HT1080 (cell line): ENCODE data around the gene CLDN1. TPM values are rescaled to one million over a fixed set of nuclear protein-coding genes. Genes with fewer than 3 reads are reported as not detected.
A peak's percentile ranks its signal among the peaks of the same experiment; 100 is the strongest.
"Not testable (repeated sequence)": the region's sequence is repeated elsewhere in the genome, so short reads cannot be mapped to it uniquely, and the experiment has no call there.

Experiments
- DNase-seq: peaks from one replicate; pipeline ENCODE4 v3.0.0-alpha.2; 2015; ENCODE audit warnings: low read depth
- total RNA-seq: library from RNA; depleted of rRNA; stranded (reverse); fragments of >200 nt; shearing (Covaris generic); gene quantifications from 2 replicates; pipeline ENCODE4 v1.2.3, GENCODE V29; 2014; rRNA removed

The CLDN1 gene
- total RNA-seq, 1 experiment from 2014 or later: 0.37 TPM

DNA sequence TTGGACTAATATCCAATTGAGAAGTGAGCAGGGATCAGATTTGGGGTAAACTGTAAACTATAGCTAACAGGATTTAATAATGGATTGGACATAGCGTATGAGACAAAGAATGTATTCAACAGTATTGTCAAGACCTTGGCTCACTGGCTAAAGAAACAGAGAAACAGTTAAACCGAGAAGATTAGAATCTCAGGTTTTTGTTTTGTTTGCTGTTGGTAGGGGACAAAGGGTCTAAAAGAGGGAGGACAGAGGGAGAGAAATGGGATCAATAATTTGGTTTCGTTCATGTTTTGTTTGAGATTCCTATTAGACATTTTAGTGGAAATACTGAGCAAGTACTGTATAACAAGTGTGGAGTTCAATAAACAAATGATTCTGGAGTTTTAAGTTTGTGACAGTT, 28.6 kb downstream of the CLDN1 start:
- DNase-seq: no peak

DNA sequence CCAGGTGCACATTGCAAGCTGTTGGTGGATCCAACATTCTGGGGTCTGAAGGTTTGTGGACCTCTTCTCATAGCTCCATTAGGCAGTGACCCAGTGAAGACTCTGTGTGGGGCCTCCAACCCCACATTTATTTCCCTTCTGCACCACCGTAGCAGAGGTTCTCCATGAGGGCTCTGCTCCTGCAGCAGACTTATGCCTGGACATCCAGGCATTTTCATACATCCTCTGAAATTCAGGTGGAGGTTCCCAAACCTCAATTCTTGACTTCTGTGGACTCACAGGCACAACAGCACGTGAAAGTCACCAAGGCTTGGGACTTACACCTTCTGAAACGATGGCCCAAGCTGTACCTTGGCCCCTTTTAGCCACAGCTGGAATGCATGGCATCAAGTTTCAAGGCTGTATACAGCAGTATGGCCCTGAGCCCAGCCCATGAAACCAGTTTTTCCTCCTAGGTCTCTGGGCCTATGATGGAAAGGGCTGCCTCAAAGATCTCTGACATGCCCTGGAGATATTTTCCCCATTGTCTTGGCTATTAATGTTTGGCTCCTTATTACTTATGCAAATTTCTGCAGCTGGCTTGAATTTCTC, 30.2 kb downstream of the CLDN1 start:
- DNase-seq: no peak

DNA sequence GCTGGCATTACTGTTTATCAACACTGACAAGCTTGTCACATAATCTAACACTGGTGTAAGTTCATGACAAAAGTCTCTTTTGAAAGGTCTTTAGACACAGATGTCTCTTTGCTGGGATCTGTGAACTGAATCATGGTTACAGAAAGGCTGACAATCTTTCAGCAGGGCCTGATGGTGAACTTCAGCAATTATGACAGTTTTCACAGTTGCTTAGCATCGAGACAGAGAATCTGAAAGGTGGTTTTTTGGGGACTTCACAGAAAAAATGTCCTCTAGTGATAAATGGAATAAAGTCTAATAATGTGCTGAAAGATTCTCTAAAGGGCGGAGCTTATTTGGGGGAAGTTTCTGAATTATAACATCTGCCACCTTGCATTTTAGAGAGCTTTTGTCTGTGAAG, 32.3 kb downstream of the CLDN1 start:
- DNase-seq: no peak

DNA sequence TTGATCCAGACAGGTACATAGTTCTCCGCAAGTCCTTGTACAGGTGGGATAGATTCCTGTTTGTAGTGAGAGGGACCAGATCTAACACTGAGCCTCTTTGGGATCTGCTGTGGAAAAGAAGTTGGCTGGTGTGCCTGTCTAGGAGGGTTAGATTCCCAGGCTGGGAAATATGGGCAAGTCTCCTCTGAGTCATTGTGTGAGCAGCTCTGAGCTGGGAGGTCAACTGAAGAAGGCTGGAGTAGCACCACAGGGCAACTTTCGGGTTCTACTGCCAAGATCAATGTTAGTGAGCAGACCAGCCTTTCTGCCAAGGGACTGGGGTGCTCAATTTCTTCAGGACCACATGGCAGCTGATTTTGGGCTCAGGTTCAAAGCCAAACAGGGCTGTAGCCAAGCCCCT, 33.4 kb downstream of the CLDN1 start:
- DNase-seq: peak; percentile 52

DNA sequence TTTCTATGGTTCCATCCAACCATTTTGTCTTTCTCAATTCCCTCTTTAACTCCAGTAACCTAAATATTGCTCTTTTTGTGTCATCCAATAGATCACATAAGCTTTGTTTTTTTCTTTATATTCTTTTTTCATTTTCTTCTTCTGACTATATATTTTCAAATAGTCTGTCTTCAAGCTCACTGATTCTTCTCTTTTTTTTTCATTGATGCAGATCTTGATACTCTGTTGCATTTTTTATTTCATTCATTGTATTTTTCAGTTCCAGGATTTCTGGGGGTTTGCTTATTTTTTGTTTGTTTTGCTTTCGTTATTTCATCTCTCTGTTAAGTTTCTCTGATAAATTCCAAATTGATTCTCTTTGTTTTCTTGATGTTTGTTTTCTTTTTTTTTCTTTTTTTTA, 36.2 kb downstream of the CLDN1 start:
- no peak for DNase-seq

DNA sequence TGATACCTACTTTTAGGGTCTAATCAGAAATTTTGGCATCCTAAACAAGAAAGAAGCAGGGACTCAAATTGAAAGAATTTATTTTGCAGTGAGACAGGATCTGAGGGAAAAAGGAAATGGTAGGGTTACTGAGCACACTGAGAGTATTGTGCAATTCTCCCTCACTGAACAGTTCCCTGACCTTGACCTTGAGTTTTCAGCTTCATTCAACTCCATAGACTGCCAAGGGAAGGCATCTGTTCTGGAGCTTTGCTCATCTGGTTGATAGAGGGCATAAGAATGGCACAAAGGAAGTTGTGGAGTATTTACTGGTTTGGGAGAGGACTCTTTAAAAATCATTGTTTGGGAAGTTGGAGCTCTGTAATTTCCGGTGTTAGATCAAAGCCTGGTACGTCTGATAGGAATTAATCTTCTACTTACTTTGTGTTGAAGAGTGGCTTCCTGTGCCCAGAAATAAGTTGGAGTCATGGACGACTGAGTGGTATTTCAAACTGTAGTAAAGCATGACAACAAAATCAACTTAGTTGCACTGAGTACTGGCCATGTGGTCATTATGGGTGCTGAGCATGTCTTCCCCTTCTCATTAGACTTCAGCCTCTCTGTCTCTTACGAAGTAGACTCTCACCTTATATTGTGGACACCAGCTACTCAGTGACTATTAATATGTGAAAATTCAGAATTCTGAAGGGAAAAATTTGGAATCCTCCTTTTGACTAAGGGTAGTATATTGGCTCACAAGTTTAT, 40.8 kb downstream of the CLDN1 start:
- peak; percentile 42 for DNase-seq

DNA sequence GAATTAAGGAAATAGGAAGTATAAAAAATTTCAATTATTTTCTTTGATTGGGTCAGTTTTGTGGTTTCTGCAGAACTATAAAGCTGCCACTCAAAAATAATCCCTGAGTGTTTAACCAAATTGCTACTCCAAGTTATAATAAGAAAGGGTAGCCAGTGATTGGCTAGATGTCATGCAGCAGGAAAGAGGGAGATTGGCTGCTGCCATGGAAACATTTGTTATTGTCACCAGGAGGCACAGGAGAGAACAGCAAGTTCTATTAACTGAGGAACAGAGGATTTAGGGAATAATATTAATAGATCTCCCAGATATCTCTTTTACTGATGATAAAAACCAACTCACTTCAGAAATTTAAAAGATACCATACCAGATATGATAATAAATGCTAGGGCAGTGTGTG, 42.6 kb downstream of the CLDN1 start:
- DNase-seq: no peak

DNA sequence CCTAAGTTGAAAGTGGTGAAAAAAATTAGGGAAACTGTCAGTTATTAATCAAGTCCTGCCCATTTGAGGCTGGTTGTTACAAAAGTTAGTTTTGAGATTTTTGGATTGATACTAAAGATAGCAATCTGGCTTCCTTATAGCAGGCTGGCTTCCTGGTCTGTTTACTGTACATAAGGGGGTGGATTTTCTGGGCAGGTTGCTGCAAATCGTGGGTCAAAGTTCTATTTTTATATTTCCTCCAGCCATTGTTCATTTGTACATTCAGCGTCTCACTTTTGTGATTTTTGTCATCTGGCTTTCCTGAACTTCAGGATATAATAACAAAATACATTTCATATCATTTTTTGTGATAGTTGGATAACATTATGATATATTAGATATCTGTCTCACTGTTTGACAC, 49.5 kb downstream of the CLDN1 start:
- no peak for DNase-seq

DNA sequence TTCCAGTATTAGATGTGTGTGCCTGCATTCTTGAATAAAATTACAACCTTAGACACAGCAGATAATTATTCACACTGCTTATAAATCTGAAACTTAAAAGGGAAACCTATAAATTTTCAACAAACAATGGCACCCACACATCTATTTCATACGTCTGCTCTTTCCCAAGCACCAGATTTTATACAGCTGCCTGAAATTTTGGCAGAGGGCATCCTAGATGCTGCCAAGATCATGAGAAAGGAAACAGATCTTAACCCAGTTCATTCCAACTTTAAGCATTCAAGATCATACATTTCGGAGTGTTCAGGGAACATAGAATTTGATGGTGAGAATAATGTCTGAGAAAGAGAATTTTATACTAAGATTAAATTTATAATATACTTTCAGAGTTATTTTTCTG, 53.1 kb downstream of the CLDN1 start:
- no peak for DNase-seq

DNA sequence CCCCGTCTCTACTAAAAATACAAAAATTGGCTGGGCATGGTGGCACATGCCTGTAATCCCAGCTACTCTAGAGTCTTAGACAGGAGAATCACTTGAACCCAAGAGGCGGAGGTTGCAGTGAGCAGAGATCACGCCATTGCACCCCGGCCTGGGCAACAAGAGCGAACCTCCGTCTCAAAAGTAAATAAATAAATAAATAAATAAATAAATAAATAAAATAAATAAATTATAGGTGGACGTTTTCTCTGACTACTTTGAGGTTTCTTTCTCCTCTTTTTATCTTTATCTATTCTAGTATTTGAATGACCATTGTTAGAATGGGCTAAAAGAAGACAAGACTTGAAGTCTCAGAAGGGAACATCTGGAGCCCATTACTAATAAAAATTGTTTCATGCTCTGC, 54.8 kb downstream of the CLDN1 start:
- not testable (repeated sequence) for DNase-seq

DNA sequence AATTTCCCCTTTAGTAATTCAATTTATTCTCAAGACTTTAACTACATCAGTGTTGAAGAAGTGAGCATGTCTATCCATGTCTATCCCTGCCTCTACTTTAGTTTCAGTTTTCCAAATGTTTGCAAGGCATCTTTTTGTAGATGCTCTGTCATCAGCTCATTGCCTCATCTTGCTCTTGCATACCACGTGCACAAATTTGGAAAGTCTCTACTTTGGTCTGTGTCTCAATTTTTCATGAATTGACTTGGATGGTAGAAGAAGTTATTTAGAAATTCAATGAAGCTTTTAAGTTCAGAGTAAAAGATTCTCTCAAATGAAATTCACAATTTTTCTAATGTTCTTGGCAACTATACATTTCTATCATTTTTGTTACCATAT, 55.3 kb downstream of the CLDN1 start:
- no peak for DNase-seq

DNA sequence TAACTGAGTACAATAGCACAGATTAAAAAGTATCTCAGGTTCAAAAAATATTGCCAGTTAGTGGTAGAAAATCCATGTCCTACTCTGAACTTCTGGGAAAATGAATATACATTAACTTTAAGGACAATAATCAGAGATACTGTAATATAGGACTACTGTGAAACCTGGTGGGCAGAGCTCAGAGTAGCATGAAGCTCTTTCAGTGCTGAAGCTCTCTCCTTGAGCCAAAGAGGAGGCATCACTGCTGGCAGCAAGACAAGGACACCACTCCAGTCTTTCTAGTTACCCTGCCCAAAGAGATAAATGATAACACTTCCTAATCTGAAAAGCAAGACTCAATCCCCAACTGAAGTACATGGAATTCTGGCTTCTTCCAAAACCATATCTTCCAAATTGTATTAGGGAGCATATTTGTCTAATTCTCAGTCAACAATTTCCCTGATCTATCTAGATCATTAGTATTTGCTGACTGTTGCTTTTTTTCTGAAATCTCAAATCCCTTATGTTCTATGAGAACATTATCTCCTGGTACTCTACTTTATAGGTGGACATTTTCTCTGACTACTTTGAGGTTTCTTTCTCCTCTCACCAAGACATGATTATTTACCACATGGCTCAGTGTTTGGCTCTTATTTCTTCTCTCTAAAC, 55.9 kb downstream of the CLDN1 start:
- no peak for DNase-seq

DNA sequence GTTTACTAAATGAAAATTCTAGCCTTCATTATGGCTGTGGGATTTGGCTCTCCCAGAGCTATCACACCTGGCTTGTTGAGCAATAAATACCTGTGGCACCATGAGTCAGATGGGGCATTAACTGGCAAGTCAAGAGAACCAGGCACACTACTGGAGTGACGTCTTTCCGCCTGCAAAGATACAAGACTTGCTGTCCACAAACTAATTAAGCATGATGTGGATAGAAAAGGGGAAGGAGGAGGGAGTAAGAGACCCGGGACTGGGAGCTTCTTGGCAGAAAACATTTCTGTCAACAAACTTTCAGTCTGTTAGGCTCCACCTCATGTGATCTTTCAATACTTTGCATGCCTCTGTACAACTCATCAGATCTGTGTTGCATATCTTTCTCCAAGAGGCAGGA, 56.5 kb downstream of the CLDN1 start:
- peak; percentile 30 for DNase-seq

DNA sequence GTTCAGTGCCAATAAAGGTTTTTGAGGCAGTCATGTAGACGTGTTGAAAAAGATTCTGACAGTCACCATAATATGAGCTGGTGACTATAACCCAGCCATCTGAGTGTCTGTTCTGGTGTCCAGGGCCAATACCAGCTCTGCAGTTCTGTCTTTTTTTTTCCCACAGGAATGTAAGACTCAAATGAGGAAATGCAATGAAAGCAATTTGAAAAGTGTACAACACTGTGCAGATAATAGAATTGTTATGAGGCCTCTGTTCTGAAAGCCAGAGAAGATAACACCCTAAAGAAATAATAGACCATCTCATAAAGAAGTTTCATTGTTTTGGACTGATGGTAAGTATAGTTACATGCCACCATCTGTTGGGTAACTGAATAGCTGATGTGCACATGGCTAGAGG, 57.1 kb downstream of the CLDN1 start:
- no peak for DNase-seq

DNA sequence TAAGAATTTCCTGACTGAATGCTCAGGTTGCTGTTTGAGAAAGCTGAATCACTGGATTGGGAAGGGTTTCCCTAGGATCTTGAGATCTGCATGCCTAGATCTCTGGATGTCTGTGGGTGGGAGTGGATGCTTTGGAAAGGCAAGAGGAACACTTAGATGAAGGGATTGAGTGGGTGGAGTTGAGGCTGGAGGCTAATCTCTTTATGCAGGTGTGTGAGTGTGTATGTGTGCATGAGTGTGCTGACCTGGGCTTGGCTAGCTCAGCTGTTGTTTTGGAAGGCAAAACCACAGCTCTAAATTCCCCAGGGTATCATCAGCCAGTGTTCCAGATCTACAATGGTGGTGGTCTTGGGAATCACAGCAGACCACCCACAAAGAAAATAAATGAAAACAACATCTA, 60.5 kb downstream of the CLDN1 start:
- no peak for DNase-seq

DNA sequence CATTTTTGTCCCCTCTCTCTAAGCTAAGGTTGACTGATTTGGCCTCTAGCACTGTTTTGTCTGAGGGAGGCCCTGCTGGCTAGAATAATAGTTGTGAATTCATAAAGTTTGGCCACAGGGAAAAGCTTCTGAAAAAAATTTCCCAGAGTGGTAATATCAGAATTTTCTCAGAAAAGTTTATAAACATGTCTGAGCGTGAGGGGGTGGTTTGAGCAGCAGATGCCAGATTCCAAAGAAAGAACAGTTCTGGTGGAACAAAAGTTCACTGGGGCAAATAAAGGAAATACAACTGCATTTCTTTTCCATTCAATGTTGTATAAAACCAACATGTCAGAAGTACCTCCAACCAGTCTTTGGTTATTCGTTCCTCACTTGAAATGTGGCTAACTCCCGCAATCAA, 61.2 kb downstream of the CLDN1 start:
- DNase-seq: no peak

DNA sequence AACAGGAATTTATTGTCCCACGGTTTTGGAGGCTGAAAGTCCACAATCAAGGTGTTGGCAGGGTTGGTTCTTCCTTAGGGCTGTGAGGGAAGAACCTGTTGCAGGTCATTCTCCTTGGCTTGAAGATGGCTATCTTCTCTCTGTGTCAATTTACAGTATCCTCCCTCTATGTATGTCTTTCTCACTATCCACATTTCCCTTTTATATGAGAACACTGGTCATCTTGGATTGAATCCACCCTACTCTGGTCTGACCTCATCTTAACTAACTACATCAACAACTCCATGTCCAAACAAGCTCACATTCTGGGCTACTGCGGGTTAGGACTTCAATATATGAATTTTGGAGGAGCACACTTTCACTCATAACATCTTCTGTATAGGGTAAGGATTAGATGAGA, 61.9 kb downstream of the CLDN1 start:
- no peak for DNase-seq

DNA sequence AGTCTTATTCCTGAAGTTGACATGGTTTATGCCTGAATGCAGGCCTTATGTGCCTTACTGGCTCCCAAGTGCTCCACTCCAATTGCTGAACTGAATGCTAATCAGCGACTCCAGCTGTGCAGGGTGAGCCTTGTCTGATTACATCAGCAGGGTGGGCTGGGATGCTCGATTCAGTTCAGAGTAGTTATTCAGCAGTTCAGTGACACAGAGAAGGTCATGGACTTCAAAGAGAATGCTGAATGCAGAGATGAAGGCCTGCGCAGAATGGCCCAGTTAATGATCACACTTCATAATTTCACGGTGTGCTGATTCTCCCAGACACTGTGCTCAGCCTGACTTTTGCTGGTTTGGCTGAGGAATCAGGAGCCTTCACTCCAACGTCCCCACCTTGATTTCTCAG, 63.6 kb downstream of the CLDN1 start:
- DNase-seq: no peak

Other genes starting within 250 kb of the CLDN1 start
- gene P3H2, start 201.5 kb downstream of the CLDN1 start, total RNA-seq: 0.03 TPM in 1 of 2 replicates, not detected in the other
- not detected in 2 replicates for gene CLDN16, start 65.7 kb upstream of the CLDN1 start, total RNA-seq
- gene TMEM207, start 127.5 kb upstream of the CLDN1 start, total RNA-seq: not detected in 2 replicates
- gene IL1RAP, start 191.6 kb upstream of the CLDN1 start, total RNA-seq: 21.2 and 27.3 TPM in 2 replicates